ENCODE results near the gene C1QTNF8. TPM values are rescaled to one million over a fixed set of nuclear protein-coding genes. Genes with fewer than 3 reads are reported as not detected.
A peak's percentile ranks its signal among the peaks of the same experiment; 100 is the strongest.

The C1QTNF8 gene
- polyA plus RNA-seq (ENCODE audit: insufficient read length in 10 of 10) = not detected
- long read RNA-seq, donor 1 = 0 reads
- long read RNA-seq, donor 2 = 0 reads
- long read RNA-seq, donor 3 = 0 reads
- long read RNA-seq, donor 4 = 0 reads
- long read RNA-seq, donor 5 = 0 reads
- long read RNA-seq, donor 6 = 0 reads
- long read RNA-seq, donor 7 = 0 reads
- long read RNA-seq, donor 8 = 0 reads
- long read RNA-seq, donor 9 = 0 reads

GRCh38 chr16:1096169-1097082 is at the start of gene C1QTNF8:
Gene C1QTNF8, minus strand, starts transcription at chr16:1096244. Its CDS starts 1,322 bp downstream, at chr16:1094922.
- DNase-seq = peak in 1 of 3 donors; percentile 40

- no peak for DNase-seq
Observed at GRCh38 chr16:1145383-1146100, 49.5 kb upstream of the C1QTNF8 start.

GRCh38 chr16:1144476-1145382 is 48.7 kb upstream of the C1QTNF8 start:
- DNase-seq = no peak

- DNase-seq = no peak
Observed at GRCh38 chr16:1143761-1144450, 47.9 kb upstream of the C1QTNF8 start.

- no peak for DNase-seq
Observed at GRCh38 chr16:1142911-1143310, 46.9 kb upstream of the C1QTNF8 start.

GRCh38 chr16:1141716-1142115 is 45.7 kb upstream of the C1QTNF8 start:
- DNase-seq = no peak

- no peak for DNase-seq
Observed at GRCh38 chr16:1141191-1141590, 45.1 kb upstream of the C1QTNF8 start.

GRCh38 chr16:1140582-1141162 is 44.6 kb upstream of the C1QTNF8 start:
- no peak for DNase-seq

GRCh38 chr16:1137604-1138003 is 41.6 kb upstream of the C1QTNF8 start:
- no peak for DNase-seq

- no peak for DNase-seq
Observed at GRCh38 chr16:1135459-1135825, 39.4 kb upstream of the C1QTNF8 start.

- DNase-seq = no peak
Observed at GRCh38 chr16:1134776-1135458, 38.9 kb upstream of the C1QTNF8 start.

GRCh38 chr16:1133810-1134520 is 37.9 kb upstream of the C1QTNF8 start:
- DNase-seq = no peak

GRCh38 chr16:1133271-1133670 is 37.2 kb upstream of the C1QTNF8 start:
- no peak for DNase-seq

- no peak for DNase-seq
Observed at GRCh38 chr16:1132431-1132830, 36.4 kb upstream of the C1QTNF8 start.

- no peak for DNase-seq
Observed at GRCh38 chr16:1131378-1131994, 35.4 kb upstream of the C1QTNF8 start.

- no peak for DNase-seq
Observed at GRCh38 chr16:1130382-1130781, 34.3 kb upstream of the C1QTNF8 start.

GRCh38 chr16:1129106-1129960 is 33.3 kb upstream of the C1QTNF8 start:
- DNase-seq = no peak

Measured in muscle of back (tissue), 13 donors.